HUDEP-2 (cell line): ENCODE results near the gene STN1.

Experiments used
- DNase-seq, 76 experiments: peaks; one replicate each; lab custom pipeline; 2025; ENCODE audit not compliant: unreplicated experiment in 76 of 76; lab: John Stamatoyannopoulos, UW

The STN1 gene, protein sequence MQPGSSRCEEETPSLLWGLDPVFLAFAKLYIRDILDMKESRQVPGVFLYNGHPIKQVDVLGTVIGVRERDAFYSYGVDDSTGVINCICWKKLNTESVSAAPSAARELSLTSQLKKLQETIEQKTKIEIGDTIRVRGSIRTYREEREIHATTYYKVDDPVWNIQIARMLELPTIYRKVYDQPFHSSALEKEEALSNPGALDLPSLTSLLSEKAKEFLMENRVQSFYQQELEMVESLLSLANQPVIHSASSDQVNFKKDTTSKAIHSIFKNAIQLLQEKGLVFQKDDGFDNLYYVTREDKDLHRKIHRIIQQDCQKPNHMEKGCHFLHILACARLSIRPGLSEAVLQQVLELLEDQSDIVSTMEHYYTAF

DNA sequence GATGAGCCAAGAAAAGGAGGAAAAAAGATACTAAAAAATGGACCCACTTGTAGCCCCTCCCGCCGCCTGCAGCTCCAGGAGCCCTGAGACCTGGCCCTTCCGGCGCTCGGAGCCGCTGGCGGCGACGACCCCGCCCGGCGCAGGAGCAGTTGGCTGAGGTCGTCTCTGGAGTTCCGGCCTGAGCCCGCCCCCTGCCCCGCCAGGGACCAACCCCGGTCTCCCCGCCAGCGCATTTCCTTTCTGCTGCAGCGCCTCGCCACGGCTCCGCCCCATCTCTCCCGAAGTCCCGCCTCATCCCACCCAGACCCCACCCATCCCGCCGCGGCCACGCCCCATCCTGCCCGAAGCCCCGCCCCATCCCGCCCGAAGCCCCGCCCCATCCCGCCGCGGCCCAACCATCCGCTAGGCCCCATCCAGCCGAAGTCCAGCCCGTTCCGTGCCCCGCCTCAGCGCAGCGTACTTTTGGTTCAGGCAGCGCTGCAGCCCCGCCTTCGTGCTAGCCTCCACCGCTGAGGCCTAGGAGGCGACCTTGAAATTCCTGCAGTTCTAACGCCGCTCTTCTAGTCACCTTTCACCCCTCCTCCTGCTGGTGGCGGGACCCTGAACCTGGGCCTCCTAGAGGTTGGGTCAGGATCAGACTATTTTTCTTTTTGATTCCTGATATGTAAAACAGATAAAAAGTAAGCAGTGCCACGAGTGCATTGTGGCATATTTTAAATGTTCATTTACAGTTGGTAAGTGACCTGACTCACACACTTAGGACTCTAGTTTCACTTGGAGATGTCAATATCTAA, at the start of gene STN1:
TSS of gene STN1 (minus strand) at position 132 of the 794 bp plus-strand sequence. CDS start 590 bp downstream, outside the sequence.
- DNase-seq = peak in 75 of 76 experiments; percentile 16 to 99 (median 96)

DNA sequence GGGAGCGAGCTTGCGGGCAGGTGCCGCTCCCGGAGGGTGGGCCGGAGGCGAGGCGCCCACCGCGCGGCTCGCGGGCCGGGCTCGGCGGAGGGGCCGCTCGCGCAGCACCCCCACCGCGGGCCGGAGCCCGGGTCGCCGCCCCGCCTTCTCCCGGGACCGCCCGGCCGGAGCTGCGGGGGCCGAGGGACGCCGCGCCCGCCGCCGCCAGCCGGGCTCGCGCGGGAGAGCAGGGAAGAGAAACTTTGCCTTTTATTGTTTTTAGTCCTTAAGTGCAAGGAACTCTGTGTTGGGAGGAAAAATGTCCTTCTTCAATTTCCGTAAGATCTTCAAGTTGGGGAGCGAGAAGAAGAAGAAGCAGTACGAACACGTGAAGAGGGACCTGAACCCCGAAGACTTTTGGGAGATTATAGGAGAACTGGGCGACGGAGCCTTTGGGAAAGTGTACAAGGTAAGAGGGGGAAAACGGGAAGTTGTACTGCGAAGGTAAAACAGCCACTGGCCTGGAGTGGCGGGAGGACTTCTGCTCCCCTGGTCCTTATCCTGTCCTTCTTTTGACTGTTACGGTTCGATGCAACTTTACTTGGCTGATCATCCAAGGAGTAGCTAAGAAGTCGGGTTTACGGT, 49.6 kb upstream of the STN1 start:
- peak in 23 of 76 experiments; percentile 2 to 65 (median 29) for DNase-seq

- DNase-seq = peak in 70 of 76 experiments; percentile 6 to 80 (median 60)
Observed at GRCh38 chr10:103966671-103967447, 48.9 kb upstream of the STN1 start, which contains the start of gene SLK. SLK (plus strand) TSS chr10:103967140; CDS start chr10:103967746, 606 bp downstream.

GRCh38 chr10:103960103-103960502, 42.1 kb upstream of the STN1 start:
- DNase-seq = no peak

DNA sequence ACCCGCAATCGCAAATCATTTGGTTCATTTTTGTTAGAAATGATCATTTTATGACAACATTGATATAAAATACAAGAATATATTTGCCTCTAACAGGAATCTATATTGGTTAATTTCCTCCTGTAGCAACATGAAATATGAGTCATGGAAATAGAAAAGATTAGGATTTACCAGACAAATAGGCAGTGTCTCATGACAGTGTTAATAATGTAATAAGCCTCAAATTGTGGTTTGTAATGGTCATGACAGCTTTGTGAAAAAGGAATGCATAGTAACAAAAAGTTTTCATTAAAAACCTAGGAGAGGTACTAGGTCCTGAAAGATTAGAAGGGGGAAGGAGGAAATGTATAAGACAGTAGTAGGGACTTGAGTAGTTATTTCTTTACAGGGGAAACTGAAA, 41.0 kb upstream of the STN1 start:
- no peak for DNase-seq

GRCh38 chr10:103954543-103954942, 36.6 kb upstream of the STN1 start:
- no peak for DNase-seq

GRCh38 chr10:103951942-103952341, 34.0 kb upstream of the STN1 start:
- no peak for DNase-seq

DNA sequence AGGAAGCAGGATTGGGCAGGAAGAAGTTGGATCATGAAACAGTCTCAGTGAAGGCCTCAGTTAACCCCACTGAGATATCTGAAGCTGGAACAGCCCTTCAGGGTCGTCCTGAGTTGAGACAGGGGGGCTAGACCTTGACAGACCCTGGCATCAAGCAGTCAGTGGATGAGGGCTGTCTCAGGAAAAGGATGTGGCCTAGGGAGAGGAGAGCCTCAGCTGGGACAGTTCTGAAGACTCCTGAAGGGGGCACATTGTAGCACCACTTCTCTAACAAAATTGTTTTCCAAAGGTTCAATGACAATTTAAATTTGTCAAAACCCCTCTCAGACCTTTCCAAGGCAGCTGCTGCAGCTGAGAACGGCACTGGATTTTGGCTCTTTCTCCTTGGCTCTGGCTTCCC, 33.2 kb upstream of the STN1 start:
- no peak for DNase-seq

DNA sequence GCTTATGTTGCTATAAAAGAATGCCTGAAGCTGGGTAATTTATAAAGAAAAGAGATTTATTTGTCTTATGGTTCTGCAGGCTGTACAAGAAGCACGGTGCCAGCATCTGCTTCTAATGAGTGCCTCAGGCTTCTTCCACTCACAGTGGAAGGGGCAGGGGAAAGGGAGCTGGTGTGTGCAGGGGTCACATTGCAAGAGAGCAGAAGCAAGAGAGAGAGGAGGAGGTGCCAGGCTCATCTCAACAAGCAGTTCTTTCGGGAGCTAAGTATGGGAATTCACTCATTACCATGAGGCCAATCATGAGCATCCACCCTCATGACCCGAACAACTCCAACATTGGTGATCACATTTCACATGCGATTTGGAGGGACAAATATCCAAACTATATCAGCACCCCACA, 31.7 kb upstream of the STN1 start:
- no peak for DNase-seq

DNA sequence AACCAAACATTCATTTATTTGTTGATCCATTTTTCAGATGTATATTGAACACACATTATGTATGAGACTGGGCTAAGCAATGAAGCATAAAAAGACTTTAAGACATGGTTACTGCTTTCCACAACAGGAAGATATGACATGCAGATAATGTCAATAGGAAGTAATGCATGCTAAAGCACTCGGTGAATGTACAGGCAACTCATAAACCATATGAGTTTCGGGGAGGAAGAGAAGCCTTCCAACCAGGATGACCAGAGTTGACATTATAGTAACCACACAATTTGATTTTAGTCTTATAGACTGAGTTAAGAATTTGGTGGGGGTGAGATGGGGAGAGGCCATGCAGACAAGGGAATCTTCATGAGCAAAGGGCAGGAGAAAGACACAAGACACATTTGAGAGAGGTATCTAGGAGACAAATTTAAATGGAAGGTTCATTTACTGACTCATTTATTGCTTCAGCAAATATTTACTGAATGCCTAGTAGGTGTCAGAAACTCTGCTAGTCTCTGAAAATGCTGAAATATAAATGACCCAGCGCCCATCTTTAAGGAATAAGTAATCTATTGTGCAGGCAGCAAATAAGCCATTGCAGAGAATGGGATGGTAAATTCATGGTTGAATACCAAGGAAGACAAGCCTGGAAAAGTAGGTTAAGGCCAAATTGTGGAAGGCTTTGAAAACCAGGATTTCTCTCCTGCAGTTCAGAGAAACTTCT, 30.0 kb upstream of the STN1 start:
- no peak for DNase-seq

GRCh38 chr10:103942866-103943265, 24.9 kb upstream of the STN1 start:
- DNase-seq = no peak

DNA sequence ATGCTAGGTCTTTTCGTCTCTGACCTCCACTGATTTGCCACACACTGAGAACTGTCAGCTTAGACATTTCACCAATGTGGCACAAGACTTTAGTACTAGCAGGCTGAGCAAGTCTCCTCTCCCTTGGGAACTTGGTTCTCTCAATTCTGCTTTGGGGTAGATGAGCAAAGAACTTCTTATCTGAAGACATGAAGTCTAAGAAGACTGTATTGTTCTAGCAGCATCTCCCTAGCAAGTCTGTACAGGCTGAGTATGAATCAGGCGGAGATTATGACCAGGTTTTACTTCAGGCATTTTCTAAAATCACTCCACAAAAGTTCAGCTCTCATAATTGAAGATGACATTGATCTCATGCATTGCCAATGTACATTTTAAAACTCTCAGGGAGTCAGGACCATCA, 23.8 kb upstream of the STN1 start:
- DNase-seq = no peak

DNA sequence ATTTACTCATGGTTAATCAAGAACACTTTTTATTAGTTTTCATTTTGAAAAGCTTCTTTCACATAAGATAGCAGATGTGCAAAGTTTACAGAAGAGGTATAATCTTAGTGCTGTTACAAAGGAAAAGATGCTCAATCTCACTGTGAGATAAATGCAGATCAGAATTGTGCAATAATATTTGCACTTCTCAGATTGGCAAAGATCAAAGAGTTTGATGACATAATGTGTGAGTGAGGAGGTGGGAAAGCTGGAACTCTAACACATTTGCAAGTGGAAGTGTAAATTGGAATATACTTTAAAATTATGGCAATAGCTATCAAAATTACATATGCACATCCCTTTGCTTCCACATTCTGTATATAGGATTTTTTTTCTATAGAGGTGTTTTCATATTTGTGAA, 21.5 kb upstream of the STN1 start:
- no peak for DNase-seq

- DNase-seq = no peak
Observed at GRCh38 chr10:103936022-103936421, 18.0 kb upstream of the STN1 start.

DNA sequence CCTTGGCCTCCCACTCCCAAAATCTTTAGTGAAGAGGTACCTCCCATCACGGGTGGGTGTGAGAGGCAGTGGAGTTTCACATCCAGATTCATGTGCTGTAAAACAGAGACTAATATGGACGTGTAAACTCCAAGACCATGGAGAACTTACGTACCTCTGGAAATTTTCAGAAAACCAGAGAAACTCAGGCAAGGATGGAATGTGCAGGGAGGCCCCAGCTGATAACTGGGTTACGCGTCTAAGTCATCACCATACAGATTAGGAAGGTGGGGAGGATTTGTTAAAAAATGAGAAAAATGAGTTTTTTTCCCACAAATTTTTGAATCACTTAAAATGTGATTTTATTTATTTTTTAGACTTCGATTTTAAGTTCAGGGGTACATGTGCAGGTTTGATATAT, 16.3 kb upstream of the STN1 start:
- no peak for DNase-seq

DNA sequence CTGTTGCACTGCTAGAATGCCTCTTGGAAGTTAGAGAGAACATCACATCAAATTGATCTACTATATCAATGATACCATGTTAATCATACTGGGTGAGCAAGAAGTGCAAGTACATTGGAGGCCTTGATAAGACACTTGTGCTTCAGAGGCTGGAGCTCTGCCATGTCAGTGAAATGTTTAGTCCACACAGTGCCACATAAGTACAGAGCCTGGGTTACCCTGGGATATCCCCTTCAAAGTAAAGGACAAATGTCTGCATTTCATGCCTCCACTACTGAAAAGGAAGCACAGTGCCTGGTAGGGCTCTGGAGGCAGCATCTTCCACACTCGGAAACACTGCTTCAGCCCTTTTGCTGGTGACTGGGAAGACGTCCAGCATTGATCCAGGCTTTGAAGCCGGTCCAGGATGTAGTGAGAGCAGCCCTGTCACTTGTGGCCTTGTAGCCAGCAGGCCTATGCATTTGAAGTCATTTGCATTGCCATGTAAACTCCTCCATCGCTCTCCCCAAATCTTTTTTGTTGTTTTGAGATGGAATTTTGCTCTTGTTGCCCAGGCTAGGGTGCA, 15.7 kb upstream of the STN1 start:
- DNase-seq = peak in 37 of 76 experiments; percentile 2 to 62 (median 25)

DNA sequence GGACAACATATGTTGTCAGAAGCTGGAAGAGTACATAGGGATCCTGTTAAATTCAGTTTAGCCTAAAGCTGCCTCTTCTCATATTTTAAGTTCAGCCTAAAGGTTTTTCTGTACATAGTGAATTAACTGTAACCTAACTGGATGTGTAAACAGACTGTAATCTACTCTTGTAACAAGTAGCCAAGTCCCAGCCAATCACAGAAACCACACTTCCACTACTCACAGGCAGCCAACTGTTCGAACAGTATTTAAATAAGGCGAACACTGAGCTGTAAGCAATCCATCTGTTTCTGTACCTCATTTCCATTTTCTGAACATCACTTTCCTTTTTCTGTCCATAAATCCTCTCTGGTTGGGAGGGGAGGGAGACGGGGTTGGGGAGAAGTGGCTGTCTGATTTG, 15.0 kb upstream of the STN1 start:
- DNase-seq = no peak

DNA sequence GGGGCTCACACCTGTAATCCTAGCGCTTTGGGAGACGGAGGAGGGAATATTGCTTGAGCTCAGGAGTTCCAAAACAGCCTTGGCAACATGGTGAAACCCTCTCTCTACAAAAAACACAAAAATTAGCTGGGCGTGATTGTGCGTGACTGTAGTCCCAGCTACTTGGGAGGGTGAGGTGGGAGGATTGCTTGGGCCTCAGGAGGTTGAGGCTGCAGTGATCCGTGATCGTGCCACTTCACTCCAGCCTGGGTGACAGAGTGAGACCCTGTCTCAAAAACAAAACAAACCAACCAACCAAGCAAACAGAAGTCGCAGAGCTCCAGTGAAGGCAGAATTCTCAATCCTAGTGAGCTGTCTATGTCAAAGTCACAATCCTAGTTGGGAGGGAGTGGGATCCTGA, 14.3 kb upstream of the STN1 start:
- DNase-seq = no peak

DNA sequence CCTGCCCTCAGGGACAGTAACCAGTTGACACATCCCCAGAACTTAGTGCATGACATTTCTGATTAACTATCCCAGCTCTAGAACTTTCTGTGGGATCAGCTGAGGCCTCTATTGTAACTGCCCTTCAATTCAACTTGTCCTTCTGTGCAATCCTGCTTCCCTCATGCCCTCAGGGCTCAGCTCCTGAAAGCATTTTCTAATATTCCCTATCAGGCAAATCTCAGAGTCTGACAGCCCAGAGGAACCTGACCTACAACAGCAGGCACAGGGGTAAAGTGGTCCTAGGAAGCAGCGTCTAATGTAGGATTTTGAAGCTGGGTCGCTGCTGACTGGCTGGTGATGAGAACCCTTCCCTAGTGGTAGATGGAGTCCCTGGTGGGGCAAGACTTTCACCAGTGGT, 13.6 kb upstream of the STN1 start:
- DNase-seq = no peak

DNA sequence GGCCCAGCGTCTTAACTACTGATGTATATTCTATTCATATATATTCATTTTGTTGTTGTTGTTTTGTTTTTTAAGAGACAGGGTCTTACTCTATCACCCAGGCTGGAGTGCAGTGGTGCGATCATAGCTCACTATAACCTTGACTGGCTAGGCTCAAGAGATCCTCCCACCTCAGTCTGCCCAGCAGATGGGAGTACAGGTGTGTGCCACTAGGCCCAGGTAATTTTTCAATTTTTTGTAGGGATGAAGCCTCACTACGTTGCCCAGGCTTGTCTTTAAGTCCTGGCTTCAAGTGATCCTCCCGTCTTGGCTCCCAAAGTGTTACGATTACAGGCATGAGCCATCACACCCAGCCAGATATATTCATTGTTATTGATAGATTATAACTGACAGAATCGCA, 12.9 kb upstream of the STN1 start:
- no peak for DNase-seq
